Choroid plexus epithelial cell (primary cell): ENCODE data around the gene ZNHIT2.

ENCODE experiments used
- DNase-seq: peaks from one replicate; pipeline ENCODE4 v3.0.0-alpha.2; 2010; ENCODE audit warnings: low read depth
- H3K4me3 ChIP-seq: 2 replicates; pipeline ENCODE4 v1.5.1; 2011; ENCODE audit warnings: low read depth, mild to moderate bottlenecking, control low read depth, low read length, moderate library complexity
- TF ChIP-seq, protein P1 (sequence below): conservative IDR thresholded peaks from 2 replicates; pipeline ENCODE4 v1.5.1; 2011; ENCODE audit warnings: low read depth, mild to moderate bottlenecking, control low read depth, inconsistent platforms, low read length, moderate library complexity

Gene ZNHIT2

DNA sequence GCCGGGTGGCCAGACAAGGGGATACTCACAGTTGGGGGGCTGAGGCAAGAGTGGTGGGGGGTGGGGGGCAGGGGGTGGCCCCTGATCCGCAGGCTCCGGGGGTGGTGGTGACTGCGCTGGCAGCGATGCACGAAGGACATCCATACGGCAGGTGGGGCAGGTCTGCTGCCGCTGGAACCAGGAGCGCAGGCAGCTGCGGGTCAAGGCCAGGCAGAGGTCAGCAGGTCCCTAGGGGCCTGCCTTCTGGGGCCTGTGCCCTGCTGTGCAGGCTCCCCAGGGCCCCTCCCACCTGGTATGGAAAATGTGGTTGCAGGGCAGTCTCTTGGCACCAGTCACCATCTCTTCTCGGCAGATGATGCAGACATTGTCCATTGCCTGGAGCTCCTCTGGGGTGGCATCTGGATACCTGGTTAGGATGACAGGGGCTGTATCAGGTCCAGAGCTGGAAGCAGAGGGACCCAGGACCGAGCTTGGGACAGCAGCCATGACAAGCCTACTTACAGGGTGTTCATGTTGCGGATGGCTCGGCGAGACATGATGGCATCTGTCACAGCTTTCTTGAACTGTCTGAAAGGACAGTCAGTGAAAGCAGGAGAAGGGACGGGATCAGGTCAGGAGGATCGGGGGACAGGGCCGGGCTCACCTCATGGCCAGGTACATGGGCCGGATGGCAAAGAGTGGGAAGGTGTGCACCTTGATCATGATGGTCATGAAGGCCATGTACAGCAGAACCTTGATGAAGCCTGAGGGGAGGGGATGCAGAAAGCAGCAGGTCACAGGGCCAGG lies 13.3 kb upstream of the ZNHIT2 start:
- H3K4me3 ChIP-seq: no peak overlapping the region
- no peak for DNase-seq
- TF ChIP-seq, protein P1, sequence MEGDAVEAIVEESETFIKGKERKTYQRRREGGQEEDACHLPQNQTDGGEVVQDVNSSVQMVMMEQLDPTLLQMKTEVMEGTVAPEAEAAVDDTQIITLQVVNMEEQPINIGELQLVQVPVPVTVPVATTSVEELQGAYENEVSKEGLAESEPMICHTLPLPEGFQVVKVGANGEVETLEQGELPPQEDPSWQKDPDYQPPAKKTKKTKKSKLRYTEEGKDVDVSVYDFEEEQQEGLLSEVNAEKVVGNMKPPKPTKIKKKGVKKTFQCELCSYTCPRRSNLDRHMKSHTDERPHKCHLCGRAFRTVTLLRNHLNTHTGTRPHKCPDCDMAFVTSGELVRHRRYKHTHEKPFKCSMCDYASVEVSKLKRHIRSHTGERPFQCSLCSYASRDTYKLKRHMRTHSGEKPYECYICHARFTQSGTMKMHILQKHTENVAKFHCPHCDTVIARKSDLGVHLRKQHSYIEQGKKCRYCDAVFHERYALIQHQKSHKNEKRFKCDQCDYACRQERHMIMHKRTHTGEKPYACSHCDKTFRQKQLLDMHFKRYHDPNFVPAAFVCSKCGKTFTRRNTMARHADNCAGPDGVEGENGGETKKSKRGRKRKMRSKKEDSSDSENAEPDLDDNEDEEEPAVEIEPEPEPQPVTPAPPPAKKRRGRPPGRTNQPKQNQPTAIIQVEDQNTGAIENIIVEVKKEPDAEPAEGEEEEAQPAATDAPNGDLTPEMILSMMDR: no peak

DNA sequence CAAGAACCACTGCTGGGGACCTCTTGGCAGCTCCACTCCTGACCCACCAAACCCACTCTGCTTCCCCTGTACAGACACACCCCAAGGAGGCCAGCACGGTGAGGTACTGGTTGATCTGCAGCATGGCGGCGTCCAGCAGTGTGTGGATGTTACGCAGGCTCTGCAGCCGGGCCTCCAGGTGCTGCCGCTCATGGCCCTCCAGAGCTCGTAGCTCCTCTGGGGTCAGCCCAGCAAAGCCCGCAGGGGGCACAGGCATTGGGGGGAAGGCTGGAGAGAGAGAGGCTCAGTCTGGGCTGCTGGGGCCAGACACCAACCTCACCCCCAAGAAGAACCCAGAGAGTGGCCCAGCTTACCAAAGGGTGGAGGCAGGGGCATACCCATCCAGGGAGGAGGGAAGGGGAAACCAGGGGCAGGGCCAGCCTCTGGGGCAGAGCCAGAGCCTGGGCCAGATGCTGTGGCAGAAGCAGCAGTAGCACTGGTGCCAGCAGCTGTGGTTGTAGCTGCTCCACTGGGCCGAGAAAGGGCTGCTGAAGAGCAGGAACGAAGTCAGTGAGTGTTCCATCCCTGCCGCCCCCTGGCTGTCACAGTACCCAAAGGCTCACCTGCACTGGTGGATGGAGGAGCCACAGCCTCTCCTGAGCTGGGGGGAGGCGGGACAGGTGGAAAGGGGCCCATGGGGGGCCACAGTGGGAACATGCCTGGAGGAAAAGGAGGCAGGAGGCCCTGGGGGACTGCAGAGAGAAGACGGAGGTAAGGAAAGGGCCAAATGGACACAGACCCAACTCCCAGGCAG lies 12.3 kb upstream of the ZNHIT2 start:
- DNase-seq: no peak
- TF ChIP-seq, protein P1: peak; percentile 3
- no peak overlapping the region for H3K4me3 ChIP-seq

DNA sequence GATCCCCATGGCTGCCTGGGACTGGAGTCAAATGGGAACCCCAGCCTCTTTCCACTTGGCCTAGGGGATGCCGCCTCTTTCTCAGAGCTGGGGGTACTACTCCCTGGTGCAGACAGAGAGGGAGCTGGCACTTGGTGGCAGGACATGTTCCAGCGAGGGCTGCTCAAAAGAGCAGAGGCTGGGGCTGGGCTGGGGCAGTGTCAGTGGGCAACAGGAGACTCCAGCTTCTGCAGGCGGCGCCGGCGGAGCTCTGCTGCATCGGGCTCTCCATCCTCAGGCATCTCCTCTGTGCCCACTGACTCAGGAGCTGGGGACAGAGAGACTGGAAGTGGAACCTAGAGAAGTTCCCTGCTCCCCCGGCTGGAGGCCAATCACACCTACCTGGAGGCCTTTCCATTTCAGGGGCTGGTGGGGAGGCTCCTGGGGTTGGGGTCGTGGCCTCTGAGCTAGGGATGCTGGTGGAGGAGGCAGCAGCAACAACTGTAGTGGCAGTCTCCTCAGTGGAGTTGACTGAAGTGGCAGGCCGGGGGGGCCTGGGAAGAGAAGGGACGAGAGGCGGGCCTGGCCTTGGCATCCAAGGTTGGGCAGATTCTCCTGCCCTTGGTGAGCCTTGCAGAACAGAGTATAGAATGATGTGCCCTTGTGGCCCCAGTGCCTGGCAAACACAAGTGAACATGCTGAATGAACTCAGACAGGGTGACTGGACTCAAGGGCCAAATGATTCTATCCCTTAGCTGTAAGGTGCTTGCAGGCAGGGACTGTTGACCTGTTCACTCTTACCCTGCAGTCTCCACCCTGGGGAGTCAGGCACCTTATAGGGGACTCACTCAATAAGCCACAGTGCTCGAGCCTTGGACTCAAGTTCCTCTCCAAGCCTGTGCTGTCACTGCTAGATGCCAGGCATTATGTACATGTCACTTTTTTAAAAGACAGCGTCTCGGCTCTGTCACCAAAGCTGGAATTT lies 11.0 kb upstream of the ZNHIT2 start:
- no peak overlapping the region for H3K4me3 ChIP-seq
- no peak for DNase-seq
- TF ChIP-seq, protein P1: no peak

DNA sequence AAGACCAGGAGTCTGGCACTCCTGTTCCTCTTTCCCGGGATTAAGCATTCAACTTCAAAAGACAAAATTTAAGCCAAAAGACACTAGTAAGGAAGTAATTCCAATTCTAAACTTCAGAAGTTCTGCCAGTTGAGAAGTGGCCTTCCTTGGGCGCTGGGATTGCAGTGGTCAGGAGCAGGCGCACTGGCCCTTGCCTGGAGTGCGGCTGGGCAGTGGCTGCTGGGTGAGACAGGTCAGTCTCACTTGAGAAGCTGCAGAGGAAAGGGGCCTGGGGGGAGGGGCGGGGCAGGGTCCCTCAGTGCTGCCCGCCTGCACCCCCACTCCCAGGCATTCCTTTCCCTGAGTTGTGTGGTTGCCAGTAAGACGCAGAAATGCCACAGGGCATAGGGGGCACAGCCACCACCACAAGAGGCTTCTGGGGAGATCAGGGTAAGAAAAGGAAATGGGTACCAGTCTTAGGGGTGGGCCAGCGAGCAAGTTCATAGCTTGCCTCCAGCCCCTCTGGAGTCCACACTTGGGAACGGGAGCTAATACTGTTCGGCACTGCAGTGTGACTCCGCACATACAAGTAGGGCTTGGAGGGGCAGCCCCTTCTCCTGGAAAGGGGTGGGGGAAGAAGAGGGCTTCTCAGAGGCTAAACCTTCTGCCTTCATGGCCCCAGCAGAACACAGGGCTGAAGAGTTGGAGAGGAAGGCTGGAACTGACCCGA lies 10.1 kb upstream of the ZNHIT2 start:
- TF ChIP-seq, protein P1: no peak
- H3K4me3 ChIP-seq: no peak overlapping the region
- no peak for DNase-seq

DNA sequence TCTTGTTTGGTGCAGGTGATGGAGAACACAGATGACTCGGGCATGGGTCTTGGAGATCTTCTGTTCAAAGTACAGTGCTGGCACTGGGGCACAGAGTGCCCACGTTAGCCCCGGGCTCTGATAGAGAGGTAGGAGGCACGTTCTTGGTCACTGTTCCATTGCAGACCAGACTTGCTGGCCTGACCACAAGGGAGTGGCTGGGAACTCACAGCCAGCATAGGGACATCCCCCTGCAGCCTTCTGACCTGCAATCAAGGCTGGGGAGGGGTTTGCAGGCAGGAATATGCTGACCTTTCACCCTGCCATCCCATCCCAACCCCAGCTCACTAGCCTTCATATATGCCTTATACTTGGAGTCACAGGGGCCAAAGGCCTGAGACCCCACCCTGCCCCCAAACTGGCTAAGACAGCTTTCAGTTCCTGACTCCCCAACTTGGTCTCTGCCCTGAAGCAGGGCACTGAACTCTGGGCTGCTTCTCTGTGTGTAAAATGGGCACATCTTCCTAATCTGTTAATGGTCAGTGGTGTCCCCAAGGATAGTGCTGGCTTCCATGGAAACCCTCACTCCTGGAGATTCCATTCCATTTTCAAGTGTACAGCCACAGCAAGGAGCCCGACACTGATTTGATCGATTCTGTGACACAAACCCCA lies 9.2 kb upstream of the ZNHIT2 start:
- H3K4me3 ChIP-seq: no peak overlapping the region
- DNase-seq: no peak
- TF ChIP-seq, protein P1: no peak
